Right lobe of liver (tissue), 4 donors: ENCODE results near the gene MTFMT.

Source experiments
- POLR2A ChIP-seq: fragments of 450-650 bp; IDR thresholded peaks from one replicate; pipeline ENCODE4 v1.6.1; 2017; ENCODE audit warnings: antibody characterized with exemption, mild to moderate bottlenecking
- TF ChIP-seq, protein P1 (sequence below), 4 donors: fragments of 200-600 bp in 3 of 4; fragments of 450-650 bp in 1 of 4; IDR thresholded peaks; one replicate each; pipeline versions ENCODE4 v1.5.1 to v1.8.0; 2016 to 2022; ENCODE audit warnings: antibody characterized with exemption in 4 of 4, mild to moderate bottlenecking in 2 of 4
- donor health status: DM: no; HTN: no; CAD: no.
- donor health status: DM: no; HTN: no; CAD: no.
- donor health status: DM: no; HTN: yes; CAD: no.

DNA sequence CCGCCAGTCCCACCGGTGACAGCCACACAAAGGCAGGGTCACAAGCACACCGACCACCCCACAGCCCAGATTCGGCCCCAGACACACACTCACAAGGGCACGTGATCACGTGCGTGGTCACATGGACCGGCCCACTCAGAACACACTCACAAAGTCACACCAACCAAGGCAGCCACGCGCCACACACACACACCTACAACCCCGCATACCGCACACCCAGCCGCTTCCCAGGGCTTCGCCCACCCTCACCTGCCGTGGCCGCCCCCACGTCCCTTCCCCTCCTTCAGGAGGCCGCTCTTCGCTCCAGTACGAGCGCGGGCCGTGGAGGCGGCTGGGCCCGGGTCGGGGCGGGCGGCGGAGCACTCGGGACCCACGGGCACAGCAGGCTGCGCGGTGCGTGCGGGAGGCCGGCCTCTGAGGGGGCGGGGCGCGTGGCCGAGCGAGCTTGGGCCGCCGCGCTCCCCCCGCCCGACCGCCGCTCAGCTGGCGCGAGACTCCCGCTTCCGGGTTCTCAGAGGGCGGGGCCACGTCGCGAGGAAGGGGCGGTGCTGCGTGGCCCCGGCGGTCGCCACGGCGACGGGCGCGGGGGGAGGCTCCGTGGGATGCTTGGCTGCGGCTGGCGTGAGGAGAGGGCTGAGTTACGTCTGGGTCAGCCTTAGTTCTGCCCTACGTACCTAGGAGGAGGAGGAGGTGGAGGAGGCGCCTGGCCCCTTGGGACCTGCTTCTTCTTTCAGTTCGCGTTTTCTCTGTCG, 39.8 kb downstream of the MTFMT start, which contains the start of gene SPG21:
- TF ChIP-seq POLR2A: peak; percentile 71
- TF ChIP-seq, protein P1, sequence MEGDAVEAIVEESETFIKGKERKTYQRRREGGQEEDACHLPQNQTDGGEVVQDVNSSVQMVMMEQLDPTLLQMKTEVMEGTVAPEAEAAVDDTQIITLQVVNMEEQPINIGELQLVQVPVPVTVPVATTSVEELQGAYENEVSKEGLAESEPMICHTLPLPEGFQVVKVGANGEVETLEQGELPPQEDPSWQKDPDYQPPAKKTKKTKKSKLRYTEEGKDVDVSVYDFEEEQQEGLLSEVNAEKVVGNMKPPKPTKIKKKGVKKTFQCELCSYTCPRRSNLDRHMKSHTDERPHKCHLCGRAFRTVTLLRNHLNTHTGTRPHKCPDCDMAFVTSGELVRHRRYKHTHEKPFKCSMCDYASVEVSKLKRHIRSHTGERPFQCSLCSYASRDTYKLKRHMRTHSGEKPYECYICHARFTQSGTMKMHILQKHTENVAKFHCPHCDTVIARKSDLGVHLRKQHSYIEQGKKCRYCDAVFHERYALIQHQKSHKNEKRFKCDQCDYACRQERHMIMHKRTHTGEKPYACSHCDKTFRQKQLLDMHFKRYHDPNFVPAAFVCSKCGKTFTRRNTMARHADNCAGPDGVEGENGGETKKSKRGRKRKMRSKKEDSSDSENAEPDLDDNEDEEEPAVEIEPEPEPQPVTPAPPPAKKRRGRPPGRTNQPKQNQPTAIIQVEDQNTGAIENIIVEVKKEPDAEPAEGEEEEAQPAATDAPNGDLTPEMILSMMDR (IDR thresholded peaks at IDR 0.05): no peak
